Activated naive CD4-positive, alpha-beta T cell treated with anti-CD3 and anti-CD28 coated beads, Interleukin-2, amount 50 U/mL, for 72 hours (primary cell): Measurements from ENCODE around the gene DNASE1L1. TPM values are rescaled to one million over a fixed set of nuclear protein-coding genes. Genes with fewer than 3 reads are reported as not detected.

ENCODE experiments used
- ATAC-seq, 2 donors: fragments of 150-1000 bp; cut with Tn5 transposase; 2 replicates each; pipeline ENCODE4 v1.10.0; 2021; ENCODE audit warnings: mild to moderate bottlenecking in 2 of 2, moderate library complexity in 2 of 2
- DNase-seq, 2 donors: peaks; one replicate each; pipeline ENCODE4 v3.0.0; 2021 to 2022; ENCODE audit warnings: low spot score in 2 of 2
- H3K27ac Mint-ChIP-seq, 2 donors: one replicate each; pipeline ENCODE4 v1.8.0; 2022; ENCODE audit warnings: mild to moderate bottlenecking in 2 of 2, mixed read lengths in 2 of 2
- H3K36me3 Mint-ChIP-seq, 2 donors: one replicate each; pipeline ENCODE4 v1.8.0; 2022; ENCODE audit warnings: mixed read lengths in 2 of 2
- H3K9me3 Mint-ChIP-seq, 2 donors: one replicate each; pipeline ENCODE4 v1.8.0; 2022; ENCODE audit warnings: mixed read lengths in 2 of 2
- total RNA-seq, 2 donors: library from RNA; stranded (reverse); gene quantifications; one replicate each; pipeline ENCODE4 v1.2.3, GENCODE V29; 2022

The DNASE1L1 gene
- total RNA-seq, 2 donors from 2014 or later: 14.7 to 20.6 TPM

- Mint-ChIP-seq H3K9me3 (no peaks in the 10 kb centered on the region), H3K36me3 (peaks cover 0 to 4% of the 10 kb centered on the region in 2 donors)
- no peak for ATAC-seq
Measured at GRCh38 chrX:154355776-154356140, 53.3 kb downstream of the DNASE1L1 start.

GRCh38 chrX:154355094-154355775 is 53.8 kb downstream of the DNASE1L1 start:
- DNase-seq (no peak), ATAC-seq (no peak)
- Mint-ChIP-seq H3K9me3 (no peaks in the 10 kb centered on the region), H3K36me3 (peaks cover 0 to 4% of the 10 kb centered on the region in 2 donors), H3K27ac (no peak overlapping the region)

More at GRCh38 chrX:154355776-154356140, 53.3 kb downstream of the DNASE1L1 start:
- no peak for DNase-seq
- H3K27ac Mint-ChIP-seq: no peak overlapping the region

- DNase-seq (no peak), ATAC-seq (no peak)
- Mint-ChIP-seq H3K27ac (no peak overlapping the region), H3K36me3 (peaks cover 0 to 4% of the 10 kb centered on the region in 2 donors), H3K9me3 (no peaks in the 10 kb centered on the region)
Measured at GRCh38 chrX:154354516-154354915, 54.5 kb downstream of the DNASE1L1 start.

GRCh38 chrX:154354013-154354412 is 55.0 kb downstream of the DNASE1L1 start:
- Mint-ChIP-seq H3K9me3 (no peaks in the 10 kb centered on the region), H3K36me3 (peaks cover 0 to 4% of the 10 kb centered on the region in 2 donors), H3K27ac (no peak overlapping the region)
- ATAC-seq: no peak
- DNase-seq: no peak

GRCh38 chrX:154353172-154353843 is 55.7 kb downstream of the DNASE1L1 start:
- Mint-ChIP-seq H3K9me3 (no peaks in the 10 kb centered on the region), H3K36me3 (no peaks in the 10 kb centered on the region), H3K27ac (no peak overlapping the region)
- DNase-seq (no peak), ATAC-seq (no peak)

- ATAC-seq: no peak
Measured at GRCh38 chrX:154352466-154352865, 56.6 kb downstream of the DNASE1L1 start.

GRCh38 chrX:154352012-154352401 is 57.0 kb downstream of the DNASE1L1 start:
- no peak for DNase-seq
- no peaks in the 10 kb centered on the region for H3K36me3 Mint-ChIP-seq
- no peak overlapping the region for H3K27ac Mint-ChIP-seq
- no peaks in the 10 kb centered on the region for H3K9me3 Mint-ChIP-seq
- ATAC-seq: no peak

More at GRCh38 chrX:154352466-154352865, 56.6 kb downstream of the DNASE1L1 start:
- Mint-ChIP-seq H3K27ac (no peak overlapping the region), H3K9me3 (no peaks in the 10 kb centered on the region), H3K36me3 (no peaks in the 10 kb centered on the region)
- no peak for DNase-seq

Other genes starting within 250 kb of the DNASE1L1 start
- not detected for gene OPN1MW, start 226.7 kb downstream of the DNASE1L1 start, total RNA-seq
- gene OPN1MW2, start 189.5 kb downstream of the DNASE1L1 start, total RNA-seq: not detected
- gene OPN1MW3, start 151.7 kb downstream of the DNASE1L1 start, total RNA-seq: not detected
- not detected for gene TEX28, start 114.1 kb downstream of the DNASE1L1 start, total RNA-seq
- gene TKTL1, start 113.5 kb downstream of the DNASE1L1 start, total RNA-seq: under 1 TPM; 0.48 to 0.56 TPM
- gene FLNA, start 34.6 kb downstream of the DNASE1L1 start, total RNA-seq: 100 to 1,000 TPM; 690 to 932 TPM
- 10 to 100 TPM; 79.3 to 83.0 TPM for gene EMD, start 30.0 kb downstream of the DNASE1L1 start, total RNA-seq
- gene RPL10, start 10.9 kb downstream of the DNASE1L1 start, total RNA-seq: 1,000 to 10,000 TPM; 1,357 to 2,520 TPM
- gene TAFAZZIN, start 2.3 kb upstream of the DNASE1L1 start, total RNA-seq: 10 to 100 TPM; 24.7 to 62.4 TPM
- 10 to 100 TPM; 26.9 to 44.5 TPM for gene ATP6AP1, start 19.4 kb upstream of the DNASE1L1 start, total RNA-seq
- 100 to 1,000 TPM in 1 of 2 donors, 10 to 100 TPM in 1; 96.4 to 213 TPM for gene GDI1, start 27.9 kb upstream of the DNASE1L1 start, total RNA-seq
- gene FAM50A, start 34.9 kb upstream of the DNASE1L1 start, total RNA-seq: 10 to 100 TPM; 53.0 to 68.5 TPM
- 10 to 100 TPM; 37.2 to 40.4 TPM for gene PLXNA3, start 49.0 kb upstream of the DNASE1L1 start, total RNA-seq
- gene LAGE3, start 70.0 kb upstream of the DNASE1L1 start, total RNA-seq: 10 to 100 TPM; 44.9 to 46.0 TPM
- gene UBL4A, start 77.4 kb upstream of the DNASE1L1 start, total RNA-seq: 10 to 100 TPM; 39.6 to 40.4 TPM
- gene SLC10A3, start 81.4 kb upstream of the DNASE1L1 start, total RNA-seq: 10 to 100 TPM in 1 of 2 donors, 1 to 10 TPM in 1; 9.8 to 15.6 TPM
- 10 to 100 TPM; 27.7 to 32.7 TPM for gene FAM3A, start 107.0 kb upstream of the DNASE1L1 start, total RNA-seq
- 10 to 100 TPM; 74.2 to 75.9 TPM for gene G6PD, start 137.6 kb upstream of the DNASE1L1 start, total RNA-seq
- 10 to 100 TPM; 34.2 to 35.0 TPM for gene IKBKG, start 138.4 kb upstream of the DNASE1L1 start, total RNA-seq
- not detected for gene CTAG1A, start 175.9 kb upstream of the DNASE1L1 start, total RNA-seq
- not detected for gene CTAG1B, start 210.0 kb upstream of the DNASE1L1 start, total RNA-seq
- gene CTAG2, start 244.3 kb upstream of the DNASE1L1 start, total RNA-seq: not detected